ENCODE data around the gene B3GNT3.

The B3GNT3 gene

DNA sequence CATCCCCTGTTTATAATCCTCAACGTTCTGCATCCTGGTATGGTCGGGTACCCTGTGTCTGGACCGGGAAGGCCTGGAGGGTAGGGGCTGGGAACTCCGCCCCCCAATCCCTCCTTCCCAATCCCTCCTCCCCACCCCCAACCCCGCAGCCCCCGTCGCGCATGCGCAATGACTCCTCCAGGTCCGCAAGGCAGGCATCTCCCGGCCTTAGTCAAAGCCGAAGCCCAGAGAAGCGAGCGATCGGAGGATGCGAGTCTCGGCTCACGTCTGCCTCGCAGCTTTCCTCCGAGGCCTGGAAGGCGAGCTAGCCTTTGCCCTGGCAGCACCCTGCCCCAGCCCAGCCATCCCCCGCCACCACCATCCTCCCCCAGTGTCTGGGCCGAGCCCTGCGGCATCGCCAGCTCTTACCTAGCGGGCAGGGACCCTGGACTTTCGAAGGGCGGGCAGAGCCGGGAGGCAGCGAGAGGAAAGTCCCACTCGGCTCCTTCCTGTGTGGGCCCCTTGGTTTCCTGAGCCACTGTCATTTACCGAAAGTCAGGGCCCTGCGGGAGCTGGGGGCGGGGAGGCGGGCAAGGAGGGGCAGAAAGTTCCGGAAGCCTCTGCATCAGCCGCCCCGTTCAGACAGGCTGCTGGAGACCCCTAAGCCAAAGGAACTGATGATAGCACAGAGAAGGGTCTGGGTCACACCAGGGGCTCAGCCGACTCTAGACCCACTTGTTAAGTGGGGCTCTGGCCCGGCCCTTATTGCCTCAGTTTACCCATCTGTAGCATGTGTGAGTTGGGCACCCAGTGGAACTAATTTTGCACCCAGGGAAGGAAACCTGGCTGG is 52.8 kb downstream of the B3GNT3 start, which contains the start of gene JAK3:
TSS of gene JAK3 (minus strand) at position 445 of the 829 bp plus-strand sequence. CDS start 3,565 bp downstream, outside the sequence.
- peak within 1 kb of the TSS; percentile 76 for H2AFZ ChIP-seq (ENCODE audit: low read depth, low read length)
- peak within 1 kb of the TSS; percentile 24 to 53; a peak in 3 of 4 replicates for H3K4me3 ChIP-seq (ENCODE audit: low read depth in 1 of 2, low read length in 2 of 2)
- TF ChIP-seq, protein P1, sequence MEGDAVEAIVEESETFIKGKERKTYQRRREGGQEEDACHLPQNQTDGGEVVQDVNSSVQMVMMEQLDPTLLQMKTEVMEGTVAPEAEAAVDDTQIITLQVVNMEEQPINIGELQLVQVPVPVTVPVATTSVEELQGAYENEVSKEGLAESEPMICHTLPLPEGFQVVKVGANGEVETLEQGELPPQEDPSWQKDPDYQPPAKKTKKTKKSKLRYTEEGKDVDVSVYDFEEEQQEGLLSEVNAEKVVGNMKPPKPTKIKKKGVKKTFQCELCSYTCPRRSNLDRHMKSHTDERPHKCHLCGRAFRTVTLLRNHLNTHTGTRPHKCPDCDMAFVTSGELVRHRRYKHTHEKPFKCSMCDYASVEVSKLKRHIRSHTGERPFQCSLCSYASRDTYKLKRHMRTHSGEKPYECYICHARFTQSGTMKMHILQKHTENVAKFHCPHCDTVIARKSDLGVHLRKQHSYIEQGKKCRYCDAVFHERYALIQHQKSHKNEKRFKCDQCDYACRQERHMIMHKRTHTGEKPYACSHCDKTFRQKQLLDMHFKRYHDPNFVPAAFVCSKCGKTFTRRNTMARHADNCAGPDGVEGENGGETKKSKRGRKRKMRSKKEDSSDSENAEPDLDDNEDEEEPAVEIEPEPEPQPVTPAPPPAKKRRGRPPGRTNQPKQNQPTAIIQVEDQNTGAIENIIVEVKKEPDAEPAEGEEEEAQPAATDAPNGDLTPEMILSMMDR (IDR thresholded peaks at IDR 0.05; ENCODE audit: borderline replicate concordance, extremely low read depth, low read length, poor library complexity, severe bottlenecking): no peak
- TF ChIP-seq EZH2 (IDR thresholded peaks at IDR 0.05; ENCODE audit: borderline replicate concordance, low read depth, low read length, severe bottlenecking): no peak
- peak; percentile 78 for ATAC-seq (ENCODE audit: insufficient read depth, low read depth)
- H3K4me1 ChIP-seq (ENCODE audit: insufficient read depth, low read length): peaks cover 28% of the 10 kb centered on the region
- no peaks in the 10 kb centered on the region for H3K9me3 ChIP-seq (ENCODE audit: insufficient read depth, low read length, severe bottlenecking)
- peak within 1 kb of the TSS; percentile 84 for H3K27ac ChIP-seq (ENCODE audit: low read length)
- H4K20me1 ChIP-seq (ENCODE audit: insufficient read depth, low read length): no peaks in the 10 kb centered on the region
- DNase-seq: peak; percentile 74
- H3K4me2 ChIP-seq (ENCODE audit: insufficient read depth, low read length): peak within 1 kb of the TSS; percentile 63
- H3K9ac ChIP-seq (ENCODE audit: low read depth, low read length): peak within 1 kb of the TSS; percentile 62
- no peaks in the 10 kb centered on the region for H3K27me3 ChIP-seq (ENCODE audit: insufficient read depth, low read length, poor library complexity)
- H3K36me3 ChIP-seq (ENCODE audit: insufficient read depth, low read length): 0 out of 2 replicates have a peak, but pooled peaks cover 1% of the 10 kb centered on the region
- 0 out of 2 replicates have a peak, but pooled peaks cover 4% of the 10 kb centered on the region for H3K79me2 ChIP-seq (ENCODE audit: insufficient read depth, low read length)

GRCh38 chr19:17848595-17849292 is 53.8 kb downstream of the B3GNT3 start:
- Histone ChIP-seq H3K9ac (ENCODE audit: low read depth, low read length) (no peak overlapping the region), H3K27me3 (ENCODE audit: insufficient read depth, low read length, poor library complexity) (no peaks in the 10 kb centered on the region), H3K79me2 (ENCODE audit: insufficient read depth, low read length) (0 out of 2 replicates have a peak, but pooled peaks cover 4% of the 10 kb centered on the region), H3K36me3 (ENCODE audit: insufficient read depth, low read length) (no peaks in the 10 kb centered on the region), H2AFZ (ENCODE audit: low read depth, low read length) (no peak overlapping the region), H4K20me1 (ENCODE audit: insufficient read depth, low read length) (no peaks in the 10 kb centered on the region), H3K4me3 (ENCODE audit: low read depth in 1 of 2, low read length in 2 of 2) (no peak overlapping the region), H3K4me2 (ENCODE audit: insufficient read depth, low read length) (no peak overlapping the region), H3K9me3 (ENCODE audit: insufficient read depth, low read length, severe bottlenecking) (no peaks in the 10 kb centered on the region), H3K4me1 (ENCODE audit: insufficient read depth, low read length) (peaks cover 28% of the 10 kb centered on the region), H3K27ac (ENCODE audit: low read length) (no peak overlapping the region)
- DNase-seq (no peak), ATAC-seq (ENCODE audit: insufficient read depth, low read depth) (no peak)
- TF ChIP-seq, protein P1 (IDR thresholded peaks at IDR 0.05; ENCODE audit: borderline replicate concordance, extremely low read depth, low read length, poor library complexity, severe bottlenecking): no peak
- TF ChIP-seq EZH2 (IDR thresholded peaks at IDR 0.05; ENCODE audit: borderline replicate concordance, low read depth, low read length, severe bottlenecking): no peak

DNA sequence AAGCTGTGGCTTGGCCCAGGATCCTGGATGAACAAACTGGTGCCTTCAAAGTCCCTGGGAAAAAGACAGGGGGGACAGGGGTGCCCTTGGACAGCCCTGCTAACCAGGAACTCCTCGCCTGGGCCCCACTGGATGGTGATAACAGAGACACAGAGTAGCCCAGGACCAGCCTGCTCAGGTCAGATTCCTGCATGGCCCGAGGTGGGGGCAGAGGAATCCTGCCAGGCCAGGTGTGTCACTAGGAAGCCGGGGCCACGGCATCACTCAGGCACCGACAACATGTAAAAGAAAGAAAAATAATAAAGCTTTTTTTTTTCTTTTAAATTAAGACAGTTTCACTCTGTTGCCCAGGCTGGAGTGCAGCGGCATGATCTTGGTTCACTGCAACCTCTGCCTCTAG is 59.1 kb downstream of the B3GNT3 start:
- Histone ChIP-seq H3K4me2 (ENCODE audit: insufficient read depth, low read length) (no peak overlapping the region), H3K27me3 (ENCODE audit: insufficient read depth, low read length, poor library complexity) (no peaks in the 10 kb centered on the region), H3K9me3 (ENCODE audit: insufficient read depth, low read length, severe bottlenecking) (no peaks in the 10 kb centered on the region), H3K27ac (ENCODE audit: low read length) (no peak overlapping the region), H3K36me3 (ENCODE audit: insufficient read depth, low read length) (no peaks in the 10 kb centered on the region), H2AFZ (ENCODE audit: low read depth, low read length) (no peak overlapping the region), H3K79me2 (ENCODE audit: insufficient read depth, low read length) (0 out of 2 replicates have a peak, but pooled peaks cover 2% of the 10 kb centered on the region), H3K9ac (ENCODE audit: low read depth, low read length) (no peak overlapping the region), H4K20me1 (ENCODE audit: insufficient read depth, low read length) (no peaks in the 10 kb centered on the region), H3K4me3 (ENCODE audit: low read depth in 1 of 2, low read length in 2 of 2) (no peak overlapping the region), H3K4me1 (ENCODE audit: insufficient read depth, low read length) (peaks cover 19% of the 10 kb centered on the region)
- no peak for TF ChIP-seq EZH2 (IDR thresholded peaks at IDR 0.05; ENCODE audit: borderline replicate concordance, low read depth, low read length, severe bottlenecking)
- TF ChIP-seq, protein P1 (IDR thresholded peaks at IDR 0.05; ENCODE audit: borderline replicate concordance, extremely low read depth, low read length, poor library complexity, severe bottlenecking): no peak
- DNase-seq (no peak), ATAC-seq (ENCODE audit: insufficient read depth, low read depth) (no peak)
